DMS 273 (cell line): ENCODE data around the gene TMEM44.
"Not testable (repeated sequence)": the region's sequence is repeated elsewhere in the genome, so short reads cannot be mapped to it uniquely, and the experiment has no call there.

Experiments used
- DNase-seq: peaks from one replicate; lab custom pipeline; 2025; ENCODE audit not compliant: unreplicated experiment; lab: John Stamatoyannopoulos, UW

TMEM44 gene

DNA sequence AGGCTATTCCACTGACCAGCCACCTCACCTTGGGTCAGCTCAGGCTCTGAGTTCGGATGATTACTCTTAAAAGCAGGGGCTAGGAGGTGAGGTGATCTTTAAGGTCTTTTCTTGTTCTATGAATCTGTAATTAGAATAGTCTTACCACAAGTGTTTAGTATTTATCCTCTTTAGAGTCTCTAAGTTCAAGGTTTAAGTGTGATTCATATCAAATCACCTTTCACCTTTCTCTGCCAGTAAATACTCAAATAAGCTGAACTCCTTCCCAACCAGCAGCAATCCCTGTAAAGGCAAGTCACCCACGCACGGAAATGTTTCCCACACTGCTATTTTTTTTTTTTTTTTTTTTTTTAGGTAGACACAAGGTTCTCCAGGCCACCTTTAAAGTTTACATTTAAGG is 14.5 kb upstream of the TMEM44 start:
- DNase-seq: no peak

GRCh38 chr3:194642769-194643168 is 9.6 kb upstream of the TMEM44 start:
- DNase-seq: no peak

DNA sequence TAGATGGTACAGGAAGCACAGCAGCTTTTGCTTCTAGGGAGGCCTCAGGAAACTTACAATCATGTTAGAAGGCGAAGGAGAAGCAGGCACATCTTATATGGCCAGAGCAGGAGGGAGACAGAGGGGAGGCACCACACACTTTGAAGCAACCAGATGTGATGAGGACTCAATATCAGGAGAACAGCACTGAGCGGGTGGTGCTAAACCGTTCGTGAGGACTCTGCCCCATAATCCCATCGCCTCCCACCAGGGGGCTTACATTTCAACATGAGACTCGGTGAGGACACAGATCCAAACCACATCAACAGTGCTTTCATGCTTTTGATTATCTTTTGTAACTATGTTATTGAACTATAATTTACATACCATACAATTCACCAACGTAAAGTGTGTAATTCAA is 7.6 kb upstream of the TMEM44 start:
- peak; percentile 78 for DNase-seq

GRCh38 chr3:194638991-194639605 is 5.9 kb upstream of the TMEM44 start:
- no peak for DNase-seq

GRCh38 chr3:194637541-194638400 is 4.6 kb upstream of the TMEM44 start:
- DNase-seq: no peak

- no peak for DNase-seq
These were observed 3.8 kb upstream of the TMEM44 start for GRCh38 chr3:194637066-194637465.

- DNase-seq: no peak
These were observed 340 bp downstream of the TMEM44 start for GRCh38 chr3:194632809-194633348.

- DNase-seq: no peak
These were observed 902 bp downstream of the TMEM44 start for GRCh38 chr3:194632226-194632808.

DNA sequence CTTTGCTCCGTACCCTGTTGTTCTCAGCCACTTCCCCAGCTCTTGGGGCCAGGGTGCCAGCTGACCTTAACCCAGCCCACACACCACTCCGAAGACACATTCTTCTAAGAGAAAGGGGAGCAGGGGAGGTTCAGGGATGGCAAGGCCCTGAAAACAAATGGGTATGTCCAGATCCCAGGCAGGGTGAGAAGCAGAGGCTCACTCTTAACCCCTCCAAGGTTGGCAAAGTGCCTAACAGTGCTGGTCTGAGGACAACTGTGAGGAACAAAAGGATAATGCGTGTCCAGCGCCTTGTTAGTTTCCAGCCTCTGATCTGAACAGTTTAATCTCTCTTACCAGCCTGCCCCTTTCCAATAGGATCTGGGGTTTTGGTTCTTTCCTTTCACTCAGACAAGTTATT is 1.5 kb downstream of the TMEM44 start:
- DNase-seq: peak; percentile 34

GRCh38 chr3:194630681-194631080 is 2.5 kb downstream of the TMEM44 start:
- not testable (repeated sequence) for DNase-seq

GRCh38 chr3:194624956-194625355 is 8.3 kb downstream of the TMEM44 start:
- no peak for DNase-seq

DNA sequence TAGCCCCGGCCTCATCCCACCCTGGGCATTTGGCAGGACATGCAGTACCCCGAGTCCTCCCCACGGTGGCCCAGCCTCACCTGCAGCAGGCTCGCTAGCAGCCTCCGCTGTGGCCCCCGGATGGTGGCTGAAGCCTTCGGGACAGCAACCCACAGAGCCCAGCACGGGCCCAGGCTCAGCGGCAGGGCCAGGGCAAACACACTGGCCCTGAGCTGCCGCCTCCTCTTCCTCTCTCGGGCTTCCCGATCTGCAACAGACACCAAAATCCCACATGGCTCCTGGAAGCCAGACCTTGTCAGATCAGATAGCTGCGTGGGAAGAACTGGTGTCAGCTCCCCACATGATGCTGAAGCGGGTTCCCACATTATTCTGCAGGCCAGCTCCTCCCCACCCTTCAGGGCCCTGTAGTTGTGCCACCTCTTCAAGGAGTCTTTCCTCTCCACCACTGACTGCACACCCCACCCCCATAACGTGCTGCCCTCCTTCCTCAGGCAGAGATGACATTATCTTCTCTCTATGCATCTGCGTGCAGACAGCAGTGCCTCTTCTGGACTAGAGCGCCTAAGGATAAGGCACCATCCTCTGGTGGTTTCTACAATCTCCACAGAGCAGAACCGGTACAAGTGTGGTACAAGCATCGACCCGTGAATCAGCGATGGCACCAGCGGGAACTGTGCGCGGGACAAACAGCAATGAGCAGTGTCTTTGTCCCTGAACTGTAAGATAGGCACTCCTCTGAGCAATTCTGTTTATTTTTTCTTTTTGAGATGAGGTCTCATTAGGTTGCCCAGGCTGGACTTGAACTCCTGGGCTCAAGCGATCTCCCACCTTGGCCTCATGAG is 9.5 kb downstream of the TMEM44 start:
- DNase-seq: no peak

GRCh38 chr3:194622621-194623340 is 10.4 kb downstream of the TMEM44 start:
- DNase-seq: no peak

DNA sequence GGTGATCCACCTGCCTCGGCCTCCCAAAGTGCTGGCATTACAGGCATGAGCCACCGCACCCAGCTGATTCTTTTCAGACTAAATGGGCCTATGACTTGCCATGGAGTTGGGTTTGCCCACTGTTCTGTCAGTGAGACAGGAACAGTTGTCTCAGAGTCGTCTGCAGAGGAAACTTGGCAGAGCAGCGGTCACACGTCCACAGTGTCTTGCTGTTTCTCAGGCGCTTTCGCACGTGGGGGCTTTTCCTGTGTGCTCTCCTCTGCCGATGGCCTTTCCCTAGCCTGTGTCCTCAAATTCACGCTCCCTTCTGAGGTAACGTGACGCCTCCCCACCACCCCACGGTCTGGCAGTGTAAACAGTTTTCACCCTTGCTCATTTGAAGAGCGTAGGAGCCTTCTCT is 11.3 kb downstream of the TMEM44 start:
- no peak for DNase-seq

DNA sequence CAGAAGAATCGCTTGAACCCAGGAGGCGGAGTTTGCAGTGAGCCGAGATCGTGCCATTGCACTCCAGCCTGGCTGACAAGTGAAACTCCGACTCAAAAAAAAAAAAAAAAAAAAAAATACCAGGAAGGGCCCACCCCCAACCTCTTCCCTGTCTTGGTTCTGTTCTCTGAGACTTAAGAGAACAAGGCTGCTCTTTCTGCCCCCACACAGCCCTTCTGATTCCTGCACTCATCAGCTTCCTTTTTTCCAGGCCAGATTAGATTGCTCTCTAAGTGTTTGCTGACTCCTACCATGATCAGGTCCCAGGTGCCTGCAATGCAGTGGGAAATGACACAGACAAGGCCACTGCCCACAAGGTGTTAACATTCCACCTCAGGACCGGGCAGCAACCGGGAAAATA is 13.0 kb downstream of the TMEM44 start:
- DNase-seq: no peak

DNA sequence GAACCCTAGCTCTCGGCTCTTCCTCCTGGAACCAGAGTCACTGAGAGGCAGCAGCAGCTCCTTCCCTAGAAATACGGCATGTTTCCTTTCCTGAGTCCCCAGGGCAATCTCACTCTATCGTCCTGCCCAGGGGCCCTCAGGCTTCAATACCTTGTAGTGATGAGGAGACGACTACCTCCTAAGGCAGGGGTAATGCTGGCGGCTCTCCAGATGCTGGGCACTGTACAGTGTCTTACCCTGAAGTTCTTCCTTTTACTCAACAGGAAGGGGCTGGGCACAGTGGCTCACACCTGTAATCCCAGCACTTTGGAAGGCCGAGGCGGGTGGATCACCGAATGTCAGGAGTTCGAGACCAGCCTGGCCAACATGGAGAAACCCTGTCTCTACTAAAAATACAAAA is 13.5 kb downstream of the TMEM44 start:
- no peak for DNase-seq

- no peak for DNase-seq
These were observed 14.2 kb downstream of the TMEM44 start for GRCh38 chr3:194618858-194619608.

GRCh38 chr3:194617827-194618226 is 15.4 kb downstream of the TMEM44 start:
- peak; percentile 89 for DNase-seq

DNA sequence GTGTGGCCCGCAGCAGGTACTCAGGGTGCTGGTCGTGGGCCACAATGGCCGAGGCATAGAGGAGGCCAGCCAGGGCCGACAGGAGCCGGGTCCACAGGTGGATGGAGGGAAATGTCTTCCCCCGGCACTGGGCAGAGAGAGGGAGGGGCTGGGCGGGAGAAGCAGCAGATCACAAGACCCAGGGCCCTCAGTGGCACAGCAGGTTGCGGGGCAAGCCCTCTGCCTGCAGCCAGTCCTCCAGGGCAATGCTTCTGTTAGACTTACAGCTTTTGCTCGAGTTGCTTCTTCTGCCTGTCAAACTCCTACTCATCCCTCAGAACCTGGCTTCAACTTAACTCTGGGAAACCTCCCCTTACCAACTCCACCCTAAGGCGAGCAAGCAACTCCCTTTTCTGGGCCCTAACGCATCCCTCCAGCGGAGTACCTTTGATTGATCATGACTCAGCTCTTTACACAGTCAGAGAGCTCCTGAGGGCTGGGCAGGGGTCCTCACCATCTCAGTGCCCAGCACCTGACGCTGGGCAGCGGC is 16.0 kb downstream of the TMEM44 start:
- DNase-seq: no peak
